Measurements from ENCODE around the gene DPP4. TPM values are rescaled to one million over a fixed set of nuclear protein-coding genes. Genes with fewer than 3 reads are reported as not detected.
"Not testable (repeated sequence)": the region's sequence is repeated elsewhere in the genome, so short reads cannot be mapped to it uniquely, and the experiment has no call there.

Gene DPP4
- total RNA-seq, 2 experiments from 2014 or later, result 122 to 126 TPM

DNA sequence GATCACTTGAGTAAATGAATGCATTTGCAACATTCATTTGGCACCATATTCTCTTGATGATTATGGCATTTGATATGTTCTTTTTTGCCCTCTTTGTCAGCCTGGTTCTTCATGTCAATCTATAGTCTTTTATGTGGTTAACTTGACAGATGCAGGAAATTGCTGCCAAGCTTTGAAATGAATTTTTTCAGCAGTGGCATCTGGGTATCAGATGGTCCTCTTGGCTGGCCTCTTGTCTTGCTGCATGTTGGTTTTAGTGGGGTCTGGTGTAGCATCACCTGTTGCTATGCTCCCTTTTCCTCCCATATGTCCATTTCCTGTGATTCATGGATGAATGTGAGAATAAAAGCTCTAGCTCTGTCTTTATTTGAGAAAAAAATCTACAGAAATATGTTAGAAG lies 119.9 kb downstream of the DPP4 start:
- peak overlapping the region; percentile 89 for H3K27ac Mint-ChIP-seq
- no peaks in the 10 kb centered on the region for H3K9me3 Mint-ChIP-seq
- H3K27me3 Mint-ChIP-seq, result no peaks in the 10 kb centered on the region
- CTCF ChIA-PET, result interaction anchor here (1.1 to 3.5 kb wide), 6 partner anchors 10 to 172 kb away, joined by 3 to 18 read pairs (median 6); no protein-coding TSS in a partner anchor
- H3K4me1 Mint-ChIP-seq, result peaks cover 70% of the 10 kb centered on the region
- DNase-seq, result peak; percentile 27
- H3K4me3 Mint-ChIP-seq, result no peak overlapping the region
- POLR2A ChIA-PET, result interaction anchor here (0.7 to 7.3 kb wide), 14 partner anchors 10 to 365 kb away, joined by 3 to 242 read pairs (median 7); partner anchors contain the start of genes DPP4 and IFIH1
- H3K36me3 Mint-ChIP-seq (ENCODE audit: low read depth), result peaks cover 18% of the 10 kb centered on the region

DNA sequence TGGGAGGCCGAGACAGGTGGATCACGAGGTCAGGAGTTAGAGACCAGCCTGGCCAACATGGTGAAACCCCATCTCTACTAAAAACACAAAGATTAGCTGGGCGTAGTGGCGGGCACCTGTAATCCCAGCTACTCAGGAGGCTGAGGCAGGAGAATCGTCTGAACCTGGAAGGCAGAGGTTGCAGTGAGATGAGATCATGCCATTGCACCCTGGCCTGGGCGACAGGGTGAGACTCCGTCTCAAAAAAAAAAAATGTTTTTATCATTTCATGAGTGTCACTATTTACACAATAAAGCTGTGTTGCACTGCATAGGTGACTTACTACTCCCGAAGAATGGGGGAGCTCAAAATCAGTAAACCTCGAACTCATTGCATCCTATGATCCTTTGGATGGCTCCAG lies 120.6 kb downstream of the DPP4 start:
- Mint-ChIP-seq H3K27ac (peak overlapping the region; percentile 89), H3K4me1 (peaks cover 68% of the 10 kb centered on the region), H3K4me3 (peak overlapping the region; percentile 8), H3K36me3 (ENCODE audit: low read depth) (peaks cover 14% of the 10 kb centered on the region)
- H3K27me3 Mint-ChIP-seq, DNase-seq, H3K9me3 Mint-ChIP-seq: not testable (repeated sequence)
- ChIA-PET POLR2A (interaction anchor here (1.0 to 7.3 kb wide), 18 partner anchors 11 to 645 kb away, joined by 3 to 242 read pairs (median 6); partner anchors contain the start of genes DPP4, IFIH1 and PSMD14), CTCF (interaction anchor here (0.7 to 3.5 kb wide), 10 partner anchors 15 to 171 kb away, joined by 3 to 22 read pairs (median 4); no protein-coding TSS in a partner anchor)

DNA sequence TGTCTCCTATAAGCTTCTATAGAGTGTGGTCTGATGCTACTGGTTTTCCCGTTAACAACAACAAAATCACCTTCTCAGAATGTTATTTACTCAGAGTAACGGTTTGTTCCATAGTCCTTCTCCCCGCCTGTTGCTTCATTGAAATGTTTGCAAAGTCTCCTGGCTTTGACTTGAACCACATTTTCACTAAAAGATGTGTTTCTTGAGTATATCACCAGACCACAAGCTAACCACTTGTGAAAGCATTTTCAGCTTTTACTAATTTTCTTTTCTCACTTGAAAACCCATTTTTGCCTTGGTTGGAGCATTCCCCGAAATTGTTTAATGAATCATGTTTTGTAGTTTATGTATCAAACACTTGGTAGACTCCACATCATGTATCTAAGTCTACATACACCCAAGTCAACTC lies 121.2 kb downstream of the DPP4 start:
- peak; percentile 48 for DNase-seq
- CTCF ChIA-PET, result interaction anchor here (0.7 to 3.5 kb wide), 9 partner anchors 14 to 172 kb away, joined by 3 to 22 read pairs (median 5); no protein-coding TSS in a partner anchor
- POLR2A ChIA-PET, result interaction anchor here (1.0 to 7.3 kb wide), 19 partner anchors 11 to 645 kb away, joined by 3 to 242 read pairs (median 5); partner anchors contain the start of genes DPP4, IFIH1 and PSMD14
- peaks cover 11% of the 10 kb centered on the region for H3K36me3 Mint-ChIP-seq (ENCODE audit: low read depth)
- H3K27ac Mint-ChIP-seq, result peak overlapping the region; percentile 89
- H3K4me3 Mint-ChIP-seq, result peak overlapping the region; percentile 8
- H3K9me3 Mint-ChIP-seq, result no peaks in the 10 kb centered on the region
- peaks cover 69% of the 10 kb centered on the region for H3K4me1 Mint-ChIP-seq
- H3K27me3 Mint-ChIP-seq, result no peaks in the 10 kb centered on the region

DNA sequence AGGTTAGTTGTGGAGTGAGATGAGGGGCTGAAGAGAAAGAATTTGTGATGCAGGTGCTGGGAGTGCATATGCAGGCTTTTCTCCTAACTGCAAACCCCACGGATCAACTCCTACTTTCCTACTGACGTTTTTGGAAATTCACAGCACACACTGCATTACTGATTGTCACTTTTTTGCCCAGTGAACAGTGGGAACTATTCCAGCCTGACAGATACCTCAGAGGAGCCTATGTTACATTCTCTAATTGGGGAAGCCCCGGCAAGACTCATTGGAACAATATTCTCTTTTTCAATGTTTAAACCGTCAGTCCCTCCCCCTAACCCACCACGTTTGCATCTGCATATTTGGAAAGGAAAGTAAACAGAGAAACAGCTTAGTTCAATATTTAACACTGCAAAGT lies 126.2 kb downstream of the DPP4 start:
- Mint-ChIP-seq H3K36me3 (ENCODE audit: low read depth) (no peaks in the 10 kb centered on the region), H3K4me3 (no peak overlapping the region), H3K27ac (peak overlapping the region; percentile 12), H3K9me3 (no peaks in the 10 kb centered on the region), H3K27me3 (peaks cover 2% of the 10 kb centered on the region), H3K4me1 (peaks cover 44% of the 10 kb centered on the region)
- ChIA-PET POLR2A (interaction anchor here (1.4 to 2.1 kb wide), 2 partner anchors 45 to 126 kb away, joined by 4 to 9 read pairs; partner anchors contain the start of gene DPP4), CTCF (interaction anchor here (1.1 to 3.5 kb wide), 10 partner anchors 10 to 377 kb away, joined by 3 to 61 read pairs (median 8); partner anchors contain the start of gene DPP4)
- DNase-seq, result no peak

DNA sequence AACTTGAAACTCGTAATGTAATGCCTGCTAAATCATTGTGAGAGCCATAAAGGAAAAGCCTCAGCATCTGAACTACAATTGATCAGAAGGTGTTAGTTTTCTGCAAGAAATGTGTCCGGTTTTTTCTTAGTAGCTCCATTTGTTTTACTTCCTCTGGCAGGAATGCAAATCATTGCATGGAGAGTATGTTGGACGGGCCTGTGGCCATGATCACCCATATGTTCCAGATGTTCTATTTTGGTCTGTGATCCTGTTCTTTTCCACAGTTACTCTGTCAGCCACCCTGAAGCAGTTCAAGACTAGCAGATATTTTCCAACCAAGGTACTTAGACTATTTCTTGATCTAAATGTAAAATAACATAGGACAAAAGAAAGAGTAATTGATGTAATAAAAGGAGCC lies 126.6 kb downstream of the DPP4 start:
- POLR2A ChIA-PET, result interaction anchor here (1.2 to 2.1 kb wide), 3 partner anchors 45 to 361 kb away, joined by 4 to 9 read pairs (median 5); partner anchors contain the start of gene DPP4
- Mint-ChIP-seq H3K27ac (no peak overlapping the region), H3K4me1 (peaks cover 39% of the 10 kb centered on the region)

DNA sequence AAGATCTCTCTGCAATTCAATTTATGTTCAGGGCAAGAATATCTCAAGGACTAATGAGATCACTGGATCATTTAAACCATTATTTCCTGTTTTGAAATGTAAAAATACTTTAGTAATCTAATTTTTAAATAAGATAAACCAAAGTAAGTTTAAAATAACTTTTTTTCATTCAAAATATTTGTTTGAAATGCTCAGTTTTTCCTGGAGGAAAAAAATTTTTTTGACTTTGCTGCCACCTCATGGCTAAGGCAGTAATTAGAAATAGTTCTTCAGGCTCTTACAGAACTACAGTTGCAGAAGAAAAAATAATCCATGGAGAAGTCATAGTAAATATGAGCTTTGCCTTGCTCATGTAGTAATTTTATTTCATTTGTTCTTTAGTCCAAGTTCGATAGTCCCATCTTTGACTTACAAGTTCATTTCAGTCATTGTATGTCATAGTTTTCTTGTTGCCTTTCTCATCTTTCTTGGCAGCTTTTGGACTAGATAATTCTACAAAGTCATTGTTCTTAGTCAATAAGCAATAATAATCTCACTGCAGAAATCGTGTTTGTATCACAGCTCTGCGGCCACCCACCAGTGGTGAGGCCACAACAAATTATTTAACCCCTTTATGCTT lies 127.4 kb downstream of the DPP4 start:
- no peak for DNase-seq
- no peaks in the 10 kb centered on the region for H3K9me3 Mint-ChIP-seq
- H3K27ac Mint-ChIP-seq, result no peak overlapping the region
- no peak overlapping the region for H3K4me3 Mint-ChIP-seq
- H3K4me1 Mint-ChIP-seq, result peaks cover 34% of the 10 kb centered on the region
- ChIA-PET CTCF (interaction anchor here (0.7 to 3.5 kb wide), 23 partner anchors 8 to 634 kb away, joined by 3 to 61 read pairs (median 4); partner anchors contain the start of gene DPP4), POLR2A (interaction anchor here (0.6 to 2.1 kb wide), 4 partner anchors 10 to 360 kb away, joined by 3 to 9 read pairs (median 4); partner anchors contain the start of gene DPP4)
- H3K27me3 Mint-ChIP-seq, result peaks cover 2% of the 10 kb centered on the region
- no peaks in the 10 kb centered on the region for H3K36me3 Mint-ChIP-seq (ENCODE audit: low read depth)

More for the DNA sequence above, 126.6 kb downstream of the DPP4 start:
- no peaks in the 10 kb centered on the region for H3K36me3 Mint-ChIP-seq (ENCODE audit: low read depth)
- no peak overlapping the region for H3K4me3 Mint-ChIP-seq
- no peak for DNase-seq
- no peaks in the 10 kb centered on the region for H3K9me3 Mint-ChIP-seq
- CTCF ChIA-PET, result interaction anchor here (0.7 to 3.5 kb wide), 18 partner anchors 9 to 518 kb away, joined by 3 to 61 read pairs (median 4); partner anchors contain the start of gene DPP4
- peaks cover 2% of the 10 kb centered on the region for H3K27me3 Mint-ChIP-seq

DNA sequence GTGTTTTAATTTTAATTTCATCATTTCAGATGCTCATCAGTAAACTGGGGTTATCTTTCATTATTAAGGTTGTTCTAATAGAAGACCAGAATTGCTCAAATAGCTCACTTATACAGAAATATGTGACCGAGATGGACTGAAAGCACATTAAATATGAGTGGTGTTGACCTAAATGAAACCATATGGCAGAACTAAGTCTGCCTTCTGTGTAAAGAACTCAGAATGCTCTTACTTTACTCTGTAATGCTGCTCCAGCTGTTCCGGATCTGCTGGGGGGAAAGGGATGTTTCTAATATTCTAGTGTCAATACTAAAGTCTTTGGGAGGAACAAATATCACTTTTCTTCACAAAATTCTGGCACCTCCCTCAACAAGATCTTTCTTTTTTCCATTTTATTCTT lies 131.0 kb downstream of the DPP4 start:
- peaks cover 10% of the 10 kb centered on the region for H3K27me3 Mint-ChIP-seq
- CTCF ChIA-PET, result no interaction called here
- H3K4me1 Mint-ChIP-seq, result peaks cover 19% of the 10 kb centered on the region
- no peak overlapping the region for H3K4me3 Mint-ChIP-seq
- peaks cover 3% of the 10 kb centered on the region for H3K9me3 Mint-ChIP-seq
- POLR2A ChIA-PET, result interaction anchor here (0.7 kb wide), 1 partner anchor 118 kb away, joined by 3 read pairs; no protein-coding TSS in a partner anchor
- no peak overlapping the region for H3K27ac Mint-ChIP-seq
- no peaks in the 10 kb centered on the region for H3K36me3 Mint-ChIP-seq (ENCODE audit: low read depth)
- no peak for DNase-seq

Other genes with a start within 250 kb of the DPP4 start
- not detected for gene GCG, start 78.0 kb upstream of the DPP4 start, total RNA-seq
- gene FAP, start 169.2 kb upstream of the DPP4 start, total RNA-seq, result not detected
- 10 to 100 TPM; 63.9 to 66.9 TPM for gene IFIH1, start 244.5 kb upstream of the DPP4 start, total RNA-seq

All from activated CD4-positive, alpha-beta memory T cell treated with anti-CD3 and anti-CD28 coated beads, Interleukin-2, amount 10 ng/mL, durations not matched to agents 7 days and 5 days (primary cell).